GM12872 (cell line): ENCODE results near the gene GNL3.

Experiments
- CTCF ChIP-seq: IDR thresholded peaks from 3 replicates; pipeline ENCODE4 v1.5.1; 2011; ENCODE audit warnings: low read depth, mild to moderate bottlenecking, low read length, moderate library complexity; ENCODE audit not compliant: insufficient read depth

GNL3 gene

GRCh38 chr3:52714335-52715302, 28.8 kb downstream of the GNL3 start:
- TF ChIP-seq CTCF, result no peak

GRCh38 chr3:52715714-52716305, 30.0 kb downstream of the GNL3 start:
- TF ChIP-seq CTCF, result no peak

- TF ChIP-seq CTCF, result no peak
These were observed 33.8 kb downstream of the GNL3 start for GRCh38 chr3:52719618-52720017.

- no peak for TF ChIP-seq CTCF
These were observed 35.3 kb downstream of the GNL3 start for GRCh38 chr3:52721002-52721729.

- no peak for TF ChIP-seq CTCF
These were observed 35.8 kb downstream of the GNL3 start for GRCh38 chr3:52721730-52722008.

- no peak for TF ChIP-seq CTCF
These were observed 36.7 kb downstream of the GNL3 start for GRCh38 chr3:52722491-52722890.

- TF ChIP-seq CTCF, result no peak
These were observed 38.1 kb downstream of the GNL3 start for GRCh38 chr3:52723935-52724334.
